PFSK-1 (cell line): ENCODE data around the gene CRBN.

Experiments
- FOXP2 ChIP-seq: optimal IDR thresholded peaks from 2 replicates; pipeline ENCODE3; 2011; ENCODE audit warnings: borderline replicate concordance, control low read depth, inconsistent platforms; ENCODE audit not compliant: insufficient read depth; ENCODE audit errors: extremely low read length, extremely low read depth
- POLR2AphosphoS5 ChIP-seq: IDR thresholded peaks from 2 replicates; pipeline ENCODE4 v1.6.1; 2012; ENCODE audit warnings: low read depth, mild to moderate bottlenecking, control low read depth, low read length, moderate library complexity
- REST ChIP-seq, 2 experiments: IDR thresholded peaks; 2 replicates each; pipeline versions ENCODE4 v1.6.1 to v1.8.0; 2011 to 2012; ENCODE audit warnings: low read depth in 2 of 2, low read length in 2 of 2, control low read depth in 1 of 2, inconsistent platforms in 1 of 2, mild to moderate bottlenecking in 1 of 2, moderate library complexity in 1 of 2; ENCODE audit not compliant: insufficient read depth in 1 of 2
- SIN3A ChIP-seq: IDR thresholded peaks from 2 replicates; pipeline ENCODE4 v1.6.1; 2012; ENCODE audit warnings: mild to moderate bottlenecking, low read length, moderate library complexity, borderline replicate concordance; ENCODE audit not compliant: insufficient read depth
- TAF1 ChIP-seq: IDR thresholded peaks from 2 replicates; pipeline ENCODE4 v1.6.1; 2012; ENCODE audit warnings: low read length, control low read depth, borderline replicate concordance; ENCODE audit not compliant: insufficient read depth

CRBN gene

GRCh38 chr3:3160826-3161225, 18.7 kb downstream of the CRBN start:
- no peak for TF ChIP-seq POLR2AphosphoS5
- no peak for TF ChIP-seq REST (IDR thresholded peaks at IDR 0.05; ENCODE audit: insufficient read depth in 1 of 2, low read depth in 2 of 2, low read length in 2 of 2)

- no peak for TF ChIP-seq SIN3A
- TF ChIP-seq TAF1: no peak
- TF ChIP-seq FOXP2: no peak
- TF ChIP-seq POLR2AphosphoS5: no peak
- no peak for TF ChIP-seq REST (IDR thresholded peaks at IDR 0.05; ENCODE audit: insufficient read depth in 1 of 2, low read depth in 2 of 2, low read length in 2 of 2)
Measured at GRCh38 chr3:3157484-3157883, 22.0 kb downstream of the CRBN start.

GRCh38 chr3:3154879-3155610, 24.4 kb downstream of the CRBN start:
- TF ChIP-seq FOXP2 (no peak), POLR2AphosphoS5 (no peak), TAF1 (no peak), SIN3A (no peak), REST (IDR thresholded peaks at IDR 0.05; ENCODE audit: insufficient read depth in 1 of 2, low read depth in 2 of 2, low read length in 2 of 2) (no peak)

GRCh38 chr3:3151513-3151912, 28.0 kb downstream of the CRBN start:
- no peak for TF ChIP-seq SIN3A
- TF ChIP-seq REST (IDR thresholded peaks at IDR 0.05; ENCODE audit: insufficient read depth in 1 of 2, low read depth in 2 of 2, low read length in 2 of 2): no peak
- no peak for TF ChIP-seq TAF1
- no peak for TF ChIP-seq POLR2AphosphoS5
- no peak for TF ChIP-seq FOXP2

GRCh38 chr3:3149560-3149959, 29.9 kb downstream of the CRBN start:
- no peak for TF ChIP-seq FOXP2
- TF ChIP-seq REST (IDR thresholded peaks at IDR 0.05; ENCODE audit: insufficient read depth in 1 of 2, low read depth in 2 of 2, low read length in 2 of 2): no peak
- TF ChIP-seq POLR2AphosphoS5: no peak
- TF ChIP-seq SIN3A: no peak
- no peak for TF ChIP-seq TAF1
